ENCODE data around the gene PTPRM. TPM values are rescaled to one million over a fixed set of nuclear protein-coding genes. Genes with fewer than 3 reads are reported as not detected.

Gene PTPRM
- total and polyA plus RNA-seq, 4 donors = 9.2 to 23.0 (median 12.7) TPM

- H3K36me3 ChIP-seq (ENCODE audit: control insufficient read depth in 4 of 4, insufficient read depth in 3 of 4, low read depth in 1 of 4, low read length in 3 of 4) = peaks cover 0 to 1% (median 0%) of the 10 kb centered on the region in 4 donors
- no peaks in the 10 kb centered on the region for H3K27me3 ChIP-seq (ENCODE audit: control insufficient read depth in 4 of 4, insufficient read depth in 4 of 4, low read length in 3 of 4)
- H3K9me3 ChIP-seq (ENCODE audit: control insufficient read depth in 4 of 4, low read length in 3 of 4) = no peaks in the 10 kb centered on the region
- H3K4me3 ChIP-seq (ENCODE audit: low read depth in 1 of 3, low read length in 3 of 3) = no peak overlapping the region
- peaks cover 0 to 3% (median 2%) of the 10 kb centered on the region in 4 donors for H3K4me1 ChIP-seq (ENCODE audit: control insufficient read depth in 4 of 4, insufficient read depth in 4 of 4, low read length in 3 of 4)
- H3K27ac ChIP-seq (ENCODE audit: low read depth in 1 of 2, low read length in 2 of 2) = no peak overlapping the region
- H3K9ac ChIP-seq (ENCODE audit: low read depth in 1 of 2, low read length in 2 of 2) = no peak overlapping the region
- DNase-seq (ENCODE audit: low spot score) = no peak
- 99% methylated on average over 1 of the region's 1 CpG for WGBS
- TF ChIP-seq GABPA (IDR thresholded peaks at IDR 0.05 in 1 of 2, conservative IDR thresholded peaks at IDR 0.05 in 1 of 2) = no peak
- no peak for TF ChIP-seq REST (IDR thresholded peaks at IDR 0.05)
- no peak for TF ChIP-seq TAF1 (conservative IDR thresholded peaks at IDR 0.05)
- no peak for TF ChIP-seq SP1 (IDR thresholded peaks at IDR 0.05)
- TF ChIP-seq RXRA (IDR thresholded peaks at IDR 0.05) = no peak
- no peak for TF ChIP-seq HNF4A (conservative IDR thresholded peaks at IDR 0.05)
Observed at GRCh38 chr18:8253944-8254343, 686.8 kb downstream of the PTPRM start.

DNA sequence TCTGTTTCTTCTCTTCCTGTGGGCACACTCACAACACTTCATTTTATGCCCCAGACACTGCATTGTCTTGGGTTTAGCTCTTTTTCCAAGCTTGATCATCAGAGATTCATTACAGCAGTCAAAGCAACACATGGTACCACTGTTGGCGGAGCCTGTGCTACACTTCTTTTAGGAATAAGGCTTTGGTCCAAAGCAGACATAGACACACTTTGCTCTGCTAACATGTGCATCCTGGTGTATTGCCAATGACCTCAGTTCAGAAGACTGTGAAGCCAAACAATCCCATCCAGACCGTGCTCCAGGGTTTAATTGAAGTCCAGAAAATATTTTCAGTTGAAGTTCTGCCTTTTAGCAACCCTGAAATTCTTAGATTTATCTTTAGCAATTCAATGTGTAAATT lies 687.5 kb downstream of the PTPRM start:
- 25% methylated on average over 2 of the region's 2 CpGs for WGBS
- Histone ChIP-seq H3K9ac (ENCODE audit: low read depth in 1 of 2, low read length in 2 of 2) (no peak overlapping the region), H3K9me3 (ENCODE audit: control insufficient read depth in 4 of 4, low read length in 3 of 4) (no peaks in the 10 kb centered on the region), H3K27me3 (ENCODE audit: control insufficient read depth in 4 of 4, insufficient read depth in 4 of 4, low read length in 3 of 4) (no peaks in the 10 kb centered on the region), H3K36me3 (ENCODE audit: control insufficient read depth in 4 of 4, insufficient read depth in 3 of 4, low read depth in 1 of 4, low read length in 3 of 4) (peaks cover 0 to 1% (median 0%) of the 10 kb centered on the region in 4 donors), H3K4me1 (ENCODE audit: control insufficient read depth in 4 of 4, insufficient read depth in 4 of 4, low read length in 3 of 4) (peaks cover 0 to 3% (median 2%) of the 10 kb centered on the region in 4 donors), H3K27ac (ENCODE audit: low read depth in 1 of 2, low read length in 2 of 2) (no peak overlapping the region), H3K4me3 (ENCODE audit: low read depth in 1 of 3, low read length in 3 of 3) (no peak overlapping the region)
- no peak for TF ChIP-seq NR2F2 (IDR thresholded peaks at IDR 0.05)
- peak; percentile 20 to 29 for TF ChIP-seq HNF4A (conservative IDR thresholded peaks at IDR 0.05)
- TF ChIP-seq FOXA1 (IDR thresholded peaks at IDR 0.05) = no peak
- peak; percentile 31 for TF ChIP-seq MAX (IDR thresholded peaks at IDR 0.05)
- TF ChIP-seq, protein P1, sequence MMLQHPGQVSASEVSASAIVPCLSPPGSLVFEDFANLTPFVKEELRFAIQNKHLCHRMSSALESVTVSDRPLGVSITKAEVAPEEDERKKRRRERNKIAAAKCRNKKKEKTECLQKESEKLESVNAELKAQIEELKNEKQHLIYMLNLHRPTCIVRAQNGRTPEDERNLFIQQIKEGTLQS (IDR thresholded peaks at IDR 0.05) = no peak
- peak; percentile 19 to 24 for TF ChIP-seq RAD21 (IDR thresholded peaks at IDR 0.05)
- TF ChIP-seq JUND (IDR thresholded peaks at IDR 0.05) = peak; percentile 19 to 24
- no peak for TF ChIP-seq REST (IDR thresholded peaks at IDR 0.05)
- no peak for TF ChIP-seq HNF4G (IDR thresholded peaks at IDR 0.05)
- TF ChIP-seq SP1 (IDR thresholded peaks at IDR 0.05) = no peak
- TF ChIP-seq TAF1 (conservative IDR thresholded peaks at IDR 0.05) = no peak
- TF ChIP-seq, protein P2, sequence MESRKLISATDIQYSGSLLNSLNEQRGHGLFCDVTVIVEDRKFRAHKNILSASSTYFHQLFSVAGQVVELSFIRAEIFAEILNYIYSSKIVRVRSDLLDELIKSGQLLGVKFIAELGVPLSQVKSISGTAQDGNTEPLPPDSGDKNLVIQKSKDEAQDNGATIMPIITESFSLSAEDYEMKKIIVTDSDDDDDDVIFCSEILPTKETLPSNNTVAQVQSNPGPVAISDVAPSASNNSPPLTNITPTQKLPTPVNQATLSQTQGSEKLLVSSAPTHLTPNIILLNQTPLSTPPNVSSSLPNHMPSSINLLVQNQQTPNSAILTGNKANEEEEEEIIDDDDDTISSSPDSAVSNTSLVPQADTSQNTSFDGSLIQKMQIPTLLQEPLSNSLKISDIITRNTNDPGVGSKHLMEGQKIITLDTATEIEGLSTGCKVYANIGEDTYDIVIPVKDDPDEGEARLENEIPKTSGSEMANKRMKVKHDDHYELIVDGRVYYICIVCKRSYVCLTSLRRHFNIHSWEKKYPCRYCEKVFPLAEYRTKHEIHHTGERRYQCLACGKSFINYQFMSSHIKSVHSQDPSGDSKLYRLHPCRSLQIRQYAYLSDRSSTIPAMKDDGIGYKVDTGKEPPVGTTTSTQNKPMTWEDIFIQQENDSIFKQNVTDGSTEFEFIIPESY (IDR thresholded peaks at IDR 0.05) = no peak
- no peak for TF ChIP-seq YY1 (IDR thresholded peaks at IDR 0.05)
- no peak for TF ChIP-seq EGR1 (IDR thresholded peaks at IDR 0.05; ENCODE audit: low read depth in 2 of 2)
- no peak for TF ChIP-seq CTCF (IDR thresholded peaks at IDR 0.05; ENCODE audit: low read depth, low read length, missing input control)
- peak; percentile 22 to 52 for TF ChIP-seq RXRA (IDR thresholded peaks at IDR 0.05)
- TF ChIP-seq FOXA2 (IDR thresholded peaks at IDR 0.05) = no peak
- no peak for TF ChIP-seq GABPA (IDR thresholded peaks at IDR 0.05 in 1 of 2, conservative IDR thresholded peaks at IDR 0.05 in 1 of 2)
- DNase-seq (ENCODE audit: low spot score) = no peak
